ENCODE results near the gene SCUBE1. TPM values are rescaled to one million over a fixed set of nuclear protein-coding genes. Genes with fewer than 3 reads are reported as not detected.

The SCUBE1 gene
- total and polyA plus RNA-seq, 2 of the 4 experiments (the other 2 are of a cell fraction) = not detected

DNA sequence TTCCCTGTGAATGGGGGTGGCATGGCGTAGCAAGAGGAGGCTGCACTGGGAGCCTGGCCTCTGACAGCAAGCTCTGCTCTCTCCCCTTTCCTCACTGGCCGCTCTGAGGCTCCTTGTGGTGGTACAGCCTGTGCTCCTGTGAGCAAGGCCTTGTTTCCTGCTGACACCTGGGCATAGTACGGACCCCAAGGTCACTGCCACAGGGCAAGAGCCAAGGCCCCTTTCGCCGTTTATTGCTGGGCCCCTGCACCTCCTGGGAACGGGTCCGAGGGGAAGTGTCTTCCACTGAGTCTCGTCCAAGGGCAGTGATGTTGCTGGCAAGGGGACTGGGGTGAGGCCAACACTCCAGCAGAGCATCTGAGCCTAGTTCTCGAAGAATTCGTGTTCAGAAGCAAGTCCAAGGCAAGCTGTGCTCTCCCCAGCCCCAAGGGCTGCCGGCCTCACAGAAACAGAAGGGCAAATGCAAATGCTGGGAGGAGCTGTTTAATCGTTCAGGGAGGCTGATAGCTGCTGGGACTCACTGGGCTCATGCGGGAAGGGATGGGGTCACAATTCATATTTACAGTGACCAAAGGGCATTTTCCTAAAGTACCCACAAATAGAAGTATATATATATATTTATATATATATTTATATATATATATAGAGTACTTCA lies 140.3 kb downstream of the SCUBE1 start:
- no peak overlapping the region for H2AK5ac ChIP-seq (ENCODE audit: low read depth, low read length)
- no peaks in the 10 kb centered on the region for H3K79me1 ChIP-seq (ENCODE audit: low read depth in 1 of 2, low read length in 2 of 2)
- ChIA-PET CTCF (interaction anchor here (0.7 kb wide), 1 partner anchor 13 kb away, joined by 3 read pairs; no protein-coding TSS in a partner anchor), POLR2A (ENCODE audit: unreplicated experiment) (no interaction called here)
- no TSS peak for BruUV-seq (replicated peaks)
- WGBS, 2 experiments (ENCODE audit: extremely low coverage in 2 of 2, insufficient read length in 1 of 2) = 71% methylated on average over 3 of the region's 13 CpGs; no CpG with 5 or more reads in 1 of the 2 experiments
- H3K9ac ChIP-seq (ENCODE audit: low read depth, low read length) = no peak overlapping the region
- dilution Hi-C loops (cut with HindIII; ENCODE audit: low sequenced_read_pairs, unreplicated experiment) = no loop called here
- intact Hi-C loops (cut with micrococcal nuclease) = no loop called here
- no peak overlapping the region for H4K5ac ChIP-seq (ENCODE audit: low read depth, low read length)
- DNase-seq = no peak
- H3K14ac ChIP-seq (replicated peaks; ENCODE audit: low read depth, low read length) = no peak overlapping the region
- H3K4me1 ChIP-seq (ENCODE audit: control insufficient read depth, insufficient read depth, low read length) = peaks cover 4% of the 10 kb centered on the region; the same call in 1 of the 2 replicates
- no peak overlapping the region for H3K23ac ChIP-seq (ENCODE audit: low read depth, low read length)
- no peak for TF ChIP-seq MAFK (IDR thresholded peaks at IDR 0.05; ENCODE audit: low read depth, low read length)
- no peak for TF ChIP-seq POLR2A (IDR thresholded peaks at IDR 0.05; ENCODE audit: low read depth, low read length)
- TF ChIP-seq NFE2L2 (IDR thresholded peaks at IDR 0.05; ENCODE audit: low read depth, low read length) = no peak
- TF ChIP-seq CEBPB (IDR thresholded peaks at IDR 0.05; ENCODE audit: low read depth, low read length) = no peak
- TF ChIP-seq MAZ (IDR thresholded peaks at IDR 0.05; ENCODE audit: borderline replicate concordance, low read depth, low read length) = no peak
- TF ChIP-seq, protein P1, sequence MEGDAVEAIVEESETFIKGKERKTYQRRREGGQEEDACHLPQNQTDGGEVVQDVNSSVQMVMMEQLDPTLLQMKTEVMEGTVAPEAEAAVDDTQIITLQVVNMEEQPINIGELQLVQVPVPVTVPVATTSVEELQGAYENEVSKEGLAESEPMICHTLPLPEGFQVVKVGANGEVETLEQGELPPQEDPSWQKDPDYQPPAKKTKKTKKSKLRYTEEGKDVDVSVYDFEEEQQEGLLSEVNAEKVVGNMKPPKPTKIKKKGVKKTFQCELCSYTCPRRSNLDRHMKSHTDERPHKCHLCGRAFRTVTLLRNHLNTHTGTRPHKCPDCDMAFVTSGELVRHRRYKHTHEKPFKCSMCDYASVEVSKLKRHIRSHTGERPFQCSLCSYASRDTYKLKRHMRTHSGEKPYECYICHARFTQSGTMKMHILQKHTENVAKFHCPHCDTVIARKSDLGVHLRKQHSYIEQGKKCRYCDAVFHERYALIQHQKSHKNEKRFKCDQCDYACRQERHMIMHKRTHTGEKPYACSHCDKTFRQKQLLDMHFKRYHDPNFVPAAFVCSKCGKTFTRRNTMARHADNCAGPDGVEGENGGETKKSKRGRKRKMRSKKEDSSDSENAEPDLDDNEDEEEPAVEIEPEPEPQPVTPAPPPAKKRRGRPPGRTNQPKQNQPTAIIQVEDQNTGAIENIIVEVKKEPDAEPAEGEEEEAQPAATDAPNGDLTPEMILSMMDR (conservative IDR thresholded peaks at IDR 0.05; ENCODE audit: low read depth, low read length) = no peak
- TF ChIP-seq, protein P2, sequence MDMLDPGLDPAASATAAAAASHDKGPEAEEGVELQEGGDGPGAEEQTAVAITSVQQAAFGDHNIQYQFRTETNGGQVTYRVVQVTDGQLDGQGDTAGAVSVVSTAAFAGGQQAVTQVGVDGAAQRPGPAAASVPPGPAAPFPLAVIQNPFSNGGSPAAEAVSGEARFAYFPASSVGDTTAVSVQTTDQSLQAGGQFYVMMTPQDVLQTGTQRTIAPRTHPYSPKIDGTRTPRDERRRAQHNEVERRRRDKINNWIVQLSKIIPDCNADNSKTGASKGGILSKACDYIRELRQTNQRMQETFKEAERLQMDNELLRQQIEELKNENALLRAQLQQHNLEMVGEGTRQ (IDR thresholded peaks at IDR 0.05; ENCODE audit: low read depth, low read length) = no peak
- TF ChIP-seq SMC3 (IDR thresholded peaks at IDR 0.05; ENCODE audit: low read depth, low read length) = no peak
- TF ChIP-seq BHLHE40 (IDR thresholded peaks at IDR 0.05; ENCODE audit: low read depth, low read length) = no peak
- no peak for TF ChIP-seq RAD21 (IDR thresholded peaks at IDR 0.05; ENCODE audit: low read length)
- TF ChIP-seq RFX5 (IDR thresholded peaks at IDR 0.05; ENCODE audit: low read depth, low read length) = no peak
- no peak for TF ChIP-seq ELK1 (IDR thresholded peaks at IDR 0.05; ENCODE audit: borderline replicate concordance, low read depth, low read length)
- no peak for TF ChIP-seq RCOR1 (IDR thresholded peaks at IDR 0.05; ENCODE audit: insufficient replicate concordance, low read length)
- H4K20me1 ChIP-seq (ENCODE audit: insufficient read depth, low read length) = no peaks in the 10 kb centered on the region
- H2BK120ac ChIP-seq (ENCODE audit: low read depth, low read length) = no peak overlapping the region
- no peaks in the 10 kb centered on the region for H3K9me3 ChIP-seq (ENCODE audit: control insufficient read depth, insufficient read depth, low read length)
- H3K27ac ChIP-seq (ENCODE audit: insufficient read depth, low read length) = no peak overlapping the region
- in situ Hi-C loops (cut with MboI; ENCODE audit: low sequenced_read_pairs) = no loop called here
- no peak overlapping the region for H2AK9ac ChIP-seq (replicated peaks; ENCODE audit: low read depth, low read length, poor library complexity)
- no peak overlapping the region for H3K18ac ChIP-seq (ENCODE audit: low read depth, low read length)
- H2BK5ac ChIP-seq (ENCODE audit: low read depth, low read length, poor library complexity, severe bottlenecking) = no peak overlapping the region
- H3K4me3 ChIP-seq (ENCODE audit: insufficient read depth, low read depth, low read length) = no peak overlapping the region
- H2AFZ ChIP-seq (replicated peaks; ENCODE audit: low read length, poor library complexity) = no peak overlapping the region
- peaks cover 28% of the 10 kb centered on the region; the same call in 1 of the 2 replicates for H3K27me3 ChIP-seq (ENCODE audit: control insufficient read depth, insufficient read depth, low read length)
- no peaks in the 10 kb centered on the region for H3K9me1 ChIP-seq (ENCODE audit: insufficient read depth, low read length)
- ATAC-seq (ENCODE audit: low read depth) = no peak
- H2BK15ac ChIP-seq (ENCODE audit: low read depth, low read length) = no peak overlapping the region
- H4K8ac ChIP-seq (ENCODE audit: low read depth in 2 of 2, low read length in 2 of 2) = no peak overlapping the region
- no peak overlapping the region for H3K56ac ChIP-seq (ENCODE audit: extremely low read depth, insufficient read depth, low read length)
- H4K91ac ChIP-seq (ENCODE audit: insufficient read depth, low read depth, low read length) = no peak overlapping the region
- no peaks in the 10 kb centered on the region for H3K36me3 ChIP-seq (ENCODE audit: control insufficient read depth, insufficient read depth, low read length)
- H2BK20ac ChIP-seq (ENCODE audit: low read depth, low read length) = no peak overlapping the region
- H3K4ac ChIP-seq (ENCODE audit: low read depth, low read length) = no peak overlapping the region
- no peak overlapping the region for H3K4me2 ChIP-seq (ENCODE audit: low read depth, low read length)

Data from IMR-90 (cell line).